ENCODE data around the gene RASGRF1. TPM values are rescaled to one million over a fixed set of nuclear protein-coding genes. Genes with fewer than 3 reads are reported as not detected.

RASGRF1 gene
- total and polyA plus RNA-seq, 2 donors (not counting 1 experiment from before 2014, with no cell fraction given): 1.0 to 9.4 TPM

DNA sequence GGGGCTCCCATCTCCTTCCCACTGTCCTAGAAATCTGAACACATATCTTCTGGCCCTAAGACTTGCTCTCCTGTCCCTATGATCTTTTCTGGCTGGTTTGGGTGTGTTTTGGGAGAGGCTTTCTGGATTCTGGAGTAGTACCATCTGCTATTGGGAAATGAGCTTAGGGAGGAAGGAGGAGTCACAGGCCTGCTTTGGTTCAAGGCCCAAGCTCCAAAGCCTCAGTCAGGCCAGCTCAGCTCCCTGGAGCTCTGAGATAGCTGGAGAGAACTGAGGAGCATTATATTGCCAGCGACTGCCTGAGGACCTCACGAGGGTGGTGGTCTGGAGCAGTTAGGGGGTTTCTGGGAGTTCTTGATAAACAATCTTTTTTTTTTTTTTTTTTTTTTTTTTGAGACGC is 18.7 kb downstream of the RASGRF1 start:
- Histone ChIP-seq H4K20me1 (ENCODE audit: control insufficient read depth, insufficient read depth, low read length, poor library complexity, severe bottlenecking) (no peaks in the 10 kb centered on the region), H3K4me3 (ENCODE audit: control extremely low read depth in 1 of 5, extremely low read depth in 1 of 5, insufficient read depth in 1 of 5, low read depth in 2 of 5, low read length in 4 of 5) (no peak overlapping the region), H3K9ac (ENCODE audit: low read length) (no peak overlapping the region), H3K27ac (ENCODE audit: low read length in 2 of 2) (no peak overlapping the region), H3K36me3 (replicated peaks in 1 of 2; ENCODE audit: control extremely low read depth in 1 of 2, control insufficient read depth in 1 of 2, extremely low read depth in 1 of 2, insufficient read depth in 2 of 2, low read length in 1 of 2) (no peaks in the 10 kb centered on the region), H3K4me1 (ENCODE audit: control insufficient read depth in 2 of 2, insufficient read depth in 2 of 2, low read length in 2 of 2) (no peaks in the 10 kb centered on the region), H3K27me3 (replicated peaks in 1 of 4; ENCODE audit: control extremely low read depth in 1 of 4, control insufficient read depth in 3 of 4, insufficient read depth in 4 of 4, low read length in 3 of 4) (peaks cover 0 to 3% (median 0%) of the 10 kb centered on the region in 4 experiments), H2AFZ (ENCODE audit: insufficient read depth, low read depth, low read length, poor library complexity, severe bottlenecking) (no peak overlapping the region), H3K9me3 (ENCODE audit: control extremely low read depth in 1 of 3, control insufficient read depth in 2 of 3, insufficient read depth in 1 of 3, low read length in 2 of 3) (no peaks in the 10 kb centered on the region), H3K4me2 (replicated peaks; ENCODE audit: low read depth, low read length, poor library complexity, severe bottlenecking) (no peak overlapping the region), H3K79me2 (ENCODE audit: control insufficient read depth, insufficient read depth, low read length) (no peaks in the 10 kb centered on the region)
- intact Hi-C loops (cut with micrococcal nuclease): no loop called here
- TF ChIP-seq, protein P1, sequence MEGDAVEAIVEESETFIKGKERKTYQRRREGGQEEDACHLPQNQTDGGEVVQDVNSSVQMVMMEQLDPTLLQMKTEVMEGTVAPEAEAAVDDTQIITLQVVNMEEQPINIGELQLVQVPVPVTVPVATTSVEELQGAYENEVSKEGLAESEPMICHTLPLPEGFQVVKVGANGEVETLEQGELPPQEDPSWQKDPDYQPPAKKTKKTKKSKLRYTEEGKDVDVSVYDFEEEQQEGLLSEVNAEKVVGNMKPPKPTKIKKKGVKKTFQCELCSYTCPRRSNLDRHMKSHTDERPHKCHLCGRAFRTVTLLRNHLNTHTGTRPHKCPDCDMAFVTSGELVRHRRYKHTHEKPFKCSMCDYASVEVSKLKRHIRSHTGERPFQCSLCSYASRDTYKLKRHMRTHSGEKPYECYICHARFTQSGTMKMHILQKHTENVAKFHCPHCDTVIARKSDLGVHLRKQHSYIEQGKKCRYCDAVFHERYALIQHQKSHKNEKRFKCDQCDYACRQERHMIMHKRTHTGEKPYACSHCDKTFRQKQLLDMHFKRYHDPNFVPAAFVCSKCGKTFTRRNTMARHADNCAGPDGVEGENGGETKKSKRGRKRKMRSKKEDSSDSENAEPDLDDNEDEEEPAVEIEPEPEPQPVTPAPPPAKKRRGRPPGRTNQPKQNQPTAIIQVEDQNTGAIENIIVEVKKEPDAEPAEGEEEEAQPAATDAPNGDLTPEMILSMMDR (IDR thresholded peaks at IDR 0.05): no peak
- TF ChIP-seq EZH2 (IDR thresholded peaks at IDR 0.05; ENCODE audit: borderline replicate concordance, insufficient read depth, low read depth, low read length, poor library complexity, severe bottlenecking): no peak
- Mint-ChIP-seq H3K27ac (no peak overlapping the region), H3K4me3 (no peak overlapping the region), H3K4me1 (no peaks in the 10 kb centered on the region), H3K9me3 (ENCODE audit: insufficient read depth) (no peaks in the 10 kb centered on the region), H3K27me3 (no peaks in the 10 kb centered on the region)
- WGBS (ENCODE audit: insufficient coverage): no CpG with 5 or more reads among the region's 3 CpGs
- ChIA-PET CTCF (interaction anchor here (1.4 kb wide), 1 partner anchor 27 kb away, joined by 3 read pairs; no protein-coding TSS in a partner anchor), POLR2A (no interaction called here)
- no peak for DNase-seq
- no peak for ATAC-seq (ENCODE audit: low read depth)

DNA sequence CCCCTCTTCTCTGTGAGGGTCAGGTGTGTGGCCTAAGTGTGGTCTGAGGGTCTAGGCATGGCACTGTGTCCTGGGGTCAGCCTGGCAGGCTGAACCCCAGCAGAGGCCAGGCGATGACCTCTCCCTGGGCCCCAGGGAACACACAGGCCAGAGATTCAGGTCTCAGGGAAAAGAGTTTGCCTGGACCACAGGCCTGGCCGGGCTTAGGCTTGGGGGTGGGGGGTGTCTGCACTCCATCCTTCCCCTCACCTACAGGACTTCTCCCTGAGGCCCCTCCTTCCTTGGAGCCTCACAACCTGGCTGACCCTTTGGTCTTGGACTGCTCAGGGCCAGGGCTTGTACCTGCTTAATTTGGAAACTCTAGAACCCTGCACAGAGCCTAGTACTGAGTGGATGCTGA is 21.8 kb downstream of the RASGRF1 start:
- DNase-seq (no peak), ATAC-seq (ENCODE audit: low read depth) (no peak)
- H3K4me1 ChIP-seq (ENCODE audit: control insufficient read depth in 2 of 2, insufficient read depth in 2 of 2, low read length in 2 of 2): no peaks in the 10 kb centered on the region
- H2AFZ ChIP-seq (ENCODE audit: insufficient read depth, low read depth, low read length, poor library complexity, severe bottlenecking): no peak overlapping the region
- peaks cover 2% of the 10 kb centered on the region for H3K4me1 Mint-ChIP-seq
- no peak overlapping the region for H3K4me2 ChIP-seq (replicated peaks; ENCODE audit: low read depth, low read length, poor library complexity, severe bottlenecking)
- POLR2A ChIA-PET: no interaction called here
- peaks cover 0 to 2% (median 0%) of the 10 kb centered on the region in 4 experiments for H3K27me3 ChIP-seq (replicated peaks in 1 of 4; ENCODE audit: control extremely low read depth in 1 of 4, control insufficient read depth in 3 of 4, insufficient read depth in 4 of 4, low read length in 3 of 4)
- H3K9me3 Mint-ChIP-seq (ENCODE audit: insufficient read depth): no peaks in the 10 kb centered on the region
- no peak overlapping the region for H3K27ac Mint-ChIP-seq
- H3K36me3 ChIP-seq (replicated peaks in 1 of 2; ENCODE audit: control extremely low read depth in 1 of 2, control insufficient read depth in 1 of 2, extremely low read depth in 1 of 2, insufficient read depth in 2 of 2, low read length in 1 of 2): no peaks in the 10 kb centered on the region
- H3K9me3 ChIP-seq (ENCODE audit: control extremely low read depth in 1 of 3, control insufficient read depth in 2 of 3, insufficient read depth in 1 of 3, low read length in 2 of 3): no peaks in the 10 kb centered on the region
- H3K79me2 ChIP-seq (ENCODE audit: control insufficient read depth, insufficient read depth, low read length): no peaks in the 10 kb centered on the region
- intact Hi-C loops (cut with micrococcal nuclease): no loop called here
- H3K4me3 ChIP-seq (ENCODE audit: control extremely low read depth in 1 of 5, extremely low read depth in 1 of 5, insufficient read depth in 1 of 5, low read depth in 2 of 5, low read length in 4 of 5): no peak overlapping the region
- 83% methylated on average over 1 of the region's 2 CpGs for WGBS (ENCODE audit: insufficient coverage)
- H4K20me1 ChIP-seq (ENCODE audit: control insufficient read depth, insufficient read depth, low read length, poor library complexity, severe bottlenecking): no peaks in the 10 kb centered on the region
- no peak for TF ChIP-seq EZH2 (IDR thresholded peaks at IDR 0.05; ENCODE audit: borderline replicate concordance, insufficient read depth, low read depth, low read length, poor library complexity, severe bottlenecking)
- TF ChIP-seq, protein P1 (IDR thresholded peaks at IDR 0.05): no peak
- CTCF ChIA-PET: no interaction called here
- no peak overlapping the region for H3K4me3 Mint-ChIP-seq
- H3K9ac ChIP-seq (ENCODE audit: low read length): no peak overlapping the region
- no peaks in the 10 kb centered on the region for H3K27me3 Mint-ChIP-seq
- H3K27ac ChIP-seq (ENCODE audit: low read length in 2 of 2): no peak overlapping the region

Data from B cell (primary cell).